Heart left ventricle (tissue), 13 donors: ENCODE results near the gene ODC1.

ENCODE experiments used
- POLR2A ChIP-seq, 2 donors: fragments of 450-650 bp; IDR thresholded peaks; one replicate each; pipeline ENCODE4 v1.6.1; 2017; ENCODE audit warnings: antibody characterized with exemption in 2 of 2, mild to moderate bottlenecking in 2 of 2, moderate library complexity in 2 of 2
- TF ChIP-seq, protein P1 (sequence below), 12 donors: fragments of 200-600 bp; sonication (generic) in 4 of 12; IDR thresholded peaks; one replicate each; pipeline versions ENCODE4 v1.5.0 to v1.8.0; 2018 to 2022; ENCODE audit warnings: antibody characterized with exemption in 12 of 12, mild to moderate bottlenecking in 5 of 12
- donor health status: ischemic (EF 13 %, LVEDD 7.1; RV severe dilation, severe dysfunction).
- donor health status: DM: no; HTN: yes; CAD: no.
- donor health status: DM: no; HTN: no; CAD: no.
- donor health status: ischemic (EF 25% LVEDD 6.9; RV normal size, moderate dysfunction).
- donor health status: ischemic (EF 25% LVEDD 5.7; RV mildly dilated, moderate dysfunction).
- donor health status: ischemic (EF 35%, LVEDD 5.7; RV mildly dilated, moderate dysfunction).
- donor health status: nonischemic (EF 11% LVEDD 7.7; RV severe dilation, severe dysfunction).
- donor health status: DM: yes; HTN: yes; CAD: no.
- donor health status: PGD.
- donor health status: ischemic (EF 29% LVEDD 5.4; RV normal size, mild dysfunction).
- donor health status: nonischemic (EF 23%, LVEDD 6.1; RV moderate dilation, normal function).

DNA sequence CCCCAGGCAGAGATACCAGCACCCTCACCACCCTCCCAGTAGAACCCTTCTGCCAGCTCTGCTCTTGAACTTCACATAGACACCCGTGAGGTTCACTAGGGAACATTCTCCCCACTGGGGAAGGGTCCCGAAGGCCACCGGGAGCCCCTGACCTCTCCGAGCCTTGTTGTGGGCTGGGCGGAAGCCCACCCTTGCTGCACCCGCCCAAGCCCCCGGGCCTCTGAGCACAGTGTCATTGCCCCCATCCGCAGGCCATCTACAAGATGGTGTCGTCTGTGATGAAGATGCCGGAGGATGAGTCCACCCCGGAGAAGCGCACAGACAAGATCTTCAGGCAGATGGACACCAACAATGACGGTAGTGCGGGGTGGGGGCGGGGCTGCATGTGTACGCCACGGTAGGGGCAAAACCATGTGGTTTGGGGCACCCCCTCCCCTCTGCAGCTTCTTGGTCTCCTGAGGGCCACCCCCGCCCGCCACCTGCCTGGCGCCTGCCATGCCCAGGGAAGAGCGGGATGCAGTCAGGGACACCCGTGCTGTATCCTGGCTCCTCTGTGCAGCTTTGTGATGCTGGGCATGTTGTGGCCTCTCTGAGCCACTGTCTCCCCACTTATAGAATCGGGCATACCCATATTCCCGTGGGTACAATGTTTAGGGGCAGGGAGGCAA, 25.3 kb downstream of the ODC1 start:
- TF ChIP-seq, protein P1, sequence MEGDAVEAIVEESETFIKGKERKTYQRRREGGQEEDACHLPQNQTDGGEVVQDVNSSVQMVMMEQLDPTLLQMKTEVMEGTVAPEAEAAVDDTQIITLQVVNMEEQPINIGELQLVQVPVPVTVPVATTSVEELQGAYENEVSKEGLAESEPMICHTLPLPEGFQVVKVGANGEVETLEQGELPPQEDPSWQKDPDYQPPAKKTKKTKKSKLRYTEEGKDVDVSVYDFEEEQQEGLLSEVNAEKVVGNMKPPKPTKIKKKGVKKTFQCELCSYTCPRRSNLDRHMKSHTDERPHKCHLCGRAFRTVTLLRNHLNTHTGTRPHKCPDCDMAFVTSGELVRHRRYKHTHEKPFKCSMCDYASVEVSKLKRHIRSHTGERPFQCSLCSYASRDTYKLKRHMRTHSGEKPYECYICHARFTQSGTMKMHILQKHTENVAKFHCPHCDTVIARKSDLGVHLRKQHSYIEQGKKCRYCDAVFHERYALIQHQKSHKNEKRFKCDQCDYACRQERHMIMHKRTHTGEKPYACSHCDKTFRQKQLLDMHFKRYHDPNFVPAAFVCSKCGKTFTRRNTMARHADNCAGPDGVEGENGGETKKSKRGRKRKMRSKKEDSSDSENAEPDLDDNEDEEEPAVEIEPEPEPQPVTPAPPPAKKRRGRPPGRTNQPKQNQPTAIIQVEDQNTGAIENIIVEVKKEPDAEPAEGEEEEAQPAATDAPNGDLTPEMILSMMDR (IDR thresholded peaks at IDR 0.05) = no peak
- TF ChIP-seq POLR2A (IDR thresholded peaks at IDR 0.05) = no peak
